Measurements from ENCODE around the gene RTL10. TPM values are rescaled to one million over a fixed set of nuclear protein-coding genes. Genes with fewer than 3 reads are reported as not detected.

Gene RTL10
- total RNA-seq, 1 experiment from 2014 or later = 25.6 TPM

DNA sequence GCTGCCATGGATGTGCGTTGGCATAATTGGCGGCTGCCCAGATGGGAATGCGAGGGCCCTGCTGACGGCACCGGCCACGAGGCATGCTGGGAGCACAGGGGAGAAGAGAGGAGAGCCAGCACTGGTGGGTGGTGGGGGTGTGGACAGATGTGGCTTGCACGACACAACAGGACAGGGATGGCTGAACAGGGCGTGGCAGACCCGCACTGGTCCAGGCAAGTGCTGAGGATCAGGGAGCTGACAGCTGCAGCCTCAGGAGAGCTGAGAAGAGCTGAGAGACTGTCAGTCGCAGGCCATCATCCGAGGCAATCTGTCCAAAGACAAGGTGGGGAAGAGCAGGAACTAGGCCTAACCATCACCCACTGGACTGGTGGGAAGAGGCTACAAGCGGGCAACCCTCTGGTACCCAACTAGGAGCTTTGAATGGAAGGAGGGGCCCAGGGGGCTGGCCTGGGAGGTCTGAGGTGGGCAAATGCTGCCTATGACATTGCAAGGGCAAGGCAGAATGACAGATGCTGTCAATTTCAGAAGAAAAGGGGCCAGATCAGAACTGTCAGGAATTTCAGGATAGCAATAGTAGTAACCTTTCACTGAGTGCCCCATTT lies 2.4 kb downstream of the RTL10 start:
- Histone ChIP-seq H3K4me1 (ENCODE audit: insufficient read depth, low read length, poor library complexity, severe bottlenecking) (peaks cover 11% of the 10 kb centered on the region), H3K9me3 (ENCODE audit: low read depth, low read length, poor library complexity, severe bottlenecking) (no peaks in the 10 kb centered on the region), H3K4me3 (ENCODE audit: low read depth, low read length, poor library complexity, severe bottlenecking) (no peak overlapping the region), H3K36me3 (ENCODE audit: insufficient read depth, low read length, poor library complexity, severe bottlenecking) (peaks cover 31% of the 10 kb centered on the region), H3K27me3 (replicated peaks; ENCODE audit: insufficient read depth, low read depth, low read length, poor library complexity) (no peaks in the 10 kb centered on the region), H3K27ac (ENCODE audit: low read depth, low read length, poor library complexity, severe bottlenecking) (no peak overlapping the region)
- ChIA-PET POLR2A (ENCODE audit: low non-redundant PET) (no interaction called here), CTCF (no interaction called here)
- no peak for DNase-seq (ENCODE audit: low spot score)
- BruUV-seq (replicated peaks) = no TSS peak
- TF ChIP-seq CTCF (conservative IDR thresholded peaks at IDR 0.05; ENCODE audit: low read depth, low read length) = no peak
- TF ChIP-seq EZH2 (IDR thresholded peaks at IDR 0.05; ENCODE audit: borderline replicate concordance, low read depth, low read length, poor library complexity, severe bottlenecking) = no peak
- intact Hi-C loops (cut with micrococcal nuclease; ENCODE audit: unreplicated experiment) = no loop called here

DNA sequence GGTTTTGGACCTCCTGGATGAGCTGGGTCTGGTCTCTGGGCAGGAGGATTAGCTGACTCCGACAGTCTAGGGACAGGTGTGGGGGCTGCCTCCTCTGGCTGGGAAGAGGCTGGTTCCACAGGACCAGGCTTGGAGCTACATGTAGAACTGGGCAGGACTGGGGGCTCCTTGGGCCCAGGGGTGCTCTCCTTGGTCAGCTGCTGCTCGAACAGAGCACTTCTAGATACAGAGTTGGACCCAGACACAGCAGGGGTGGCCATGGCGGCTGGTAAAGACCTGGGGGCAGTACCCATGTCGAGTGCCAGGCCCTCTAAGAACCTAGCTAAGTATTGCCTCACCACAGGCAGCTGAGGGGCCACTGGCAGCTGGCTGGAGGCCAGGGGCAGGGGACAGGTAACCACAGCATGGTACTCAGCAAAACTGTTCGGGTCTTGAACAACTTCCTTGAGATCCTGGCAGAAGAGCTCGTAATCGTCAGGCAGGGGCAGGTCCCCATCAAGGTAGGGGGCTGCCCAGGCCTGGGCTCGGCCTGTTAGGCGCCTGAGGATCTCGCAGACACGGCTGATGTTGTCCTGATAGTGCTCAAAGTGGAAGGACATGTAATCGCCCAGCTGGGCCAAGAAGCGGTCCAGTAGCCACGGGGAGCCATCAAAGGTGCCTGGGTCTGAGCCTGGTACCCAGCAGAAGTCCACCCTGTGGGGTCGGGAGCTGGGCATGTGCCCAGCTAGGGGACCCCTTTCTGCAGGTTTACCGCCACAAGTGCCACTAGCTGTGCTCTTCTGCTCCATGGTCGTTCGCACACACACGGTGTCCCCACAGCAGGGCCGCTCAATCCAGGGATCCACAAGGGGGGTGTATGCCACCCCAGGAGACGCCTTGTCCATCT lies 3.1 kb downstream of the RTL10 start:
- BruUV-seq (replicated peaks) = no TSS peak
- Histone ChIP-seq H3K9me3 (ENCODE audit: low read depth, low read length, poor library complexity, severe bottlenecking) (no peaks in the 10 kb centered on the region), H3K4me3 (ENCODE audit: low read depth, low read length, poor library complexity, severe bottlenecking) (no peak overlapping the region), H3K27me3 (replicated peaks; ENCODE audit: insufficient read depth, low read depth, low read length, poor library complexity) (no peaks in the 10 kb centered on the region), H3K36me3 (ENCODE audit: insufficient read depth, low read length, poor library complexity, severe bottlenecking) (peaks cover 32% of the 10 kb centered on the region), H3K27ac (ENCODE audit: low read depth, low read length, poor library complexity, severe bottlenecking) (peak overlapping the region; percentile 28), H3K4me1 (ENCODE audit: insufficient read depth, low read length, poor library complexity, severe bottlenecking) (peaks cover 11% of the 10 kb centered on the region)
- intact Hi-C loops (cut with micrococcal nuclease; ENCODE audit: unreplicated experiment) = no loop called here
- no peak for DNase-seq (ENCODE audit: low spot score)
- POLR2A ChIA-PET (ENCODE audit: low non-redundant PET) = no interaction called here
- TF ChIP-seq EZH2 (IDR thresholded peaks at IDR 0.05; ENCODE audit: borderline replicate concordance, low read depth, low read length, poor library complexity, severe bottlenecking) (no peak), CTCF (conservative IDR thresholded peaks at IDR 0.05; ENCODE audit: low read depth, low read length) (no peak)
- CTCF ChIA-PET = interaction anchor here (0.5 kb wide), 1 partner anchor 37 kb away, joined by 5 read pairs; no protein-coding TSS in a partner anchor

DNA sequence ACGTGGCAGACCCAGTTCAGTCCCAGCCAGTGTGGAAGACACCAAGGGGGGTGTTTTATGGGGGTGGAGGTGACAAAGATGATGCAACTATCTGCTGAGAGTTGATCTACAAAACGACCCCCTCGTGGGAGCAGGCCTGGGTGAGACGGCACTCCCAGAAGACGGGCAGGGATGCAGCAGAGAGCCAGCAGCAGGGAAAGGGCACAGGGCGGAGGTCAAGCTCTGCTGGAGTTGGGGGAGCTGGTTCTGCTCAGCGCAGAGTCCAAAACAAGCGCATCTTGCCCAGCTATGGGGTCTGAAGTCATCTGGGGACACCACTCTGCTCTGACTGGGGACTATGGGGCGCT lies 3.9 kb downstream of the RTL10 start:
- intact Hi-C loops (cut with micrococcal nuclease; ENCODE audit: unreplicated experiment) = no loop called here
- POLR2A ChIA-PET (ENCODE audit: low non-redundant PET) = no interaction called here
- H3K4me1 ChIP-seq (ENCODE audit: insufficient read depth, low read length, poor library complexity, severe bottlenecking) = peaks cover 6% of the 10 kb centered on the region
- TF ChIP-seq EZH2 (IDR thresholded peaks at IDR 0.05; ENCODE audit: borderline replicate concordance, low read depth, low read length, poor library complexity, severe bottlenecking) (no peak), CTCF (conservative IDR thresholded peaks at IDR 0.05; ENCODE audit: low read depth, low read length) (no peak)
- no peak for DNase-seq (ENCODE audit: low spot score)
- H3K4me3 ChIP-seq (ENCODE audit: low read depth, low read length, poor library complexity, severe bottlenecking) = no peak overlapping the region
- peaks cover 32% of the 10 kb centered on the region for H3K36me3 ChIP-seq (ENCODE audit: insufficient read depth, low read length, poor library complexity, severe bottlenecking)
- no peaks in the 10 kb centered on the region for H3K9me3 ChIP-seq (ENCODE audit: low read depth, low read length, poor library complexity, severe bottlenecking)
- no TSS peak for BruUV-seq (replicated peaks)
- peak overlapping the region; percentile 28 for H3K27ac ChIP-seq (ENCODE audit: low read depth, low read length, poor library complexity, severe bottlenecking)
- H3K27me3 ChIP-seq (replicated peaks; ENCODE audit: insufficient read depth, low read depth, low read length, poor library complexity) = no peaks in the 10 kb centered on the region
- CTCF ChIA-PET = interaction anchor here (0.5 kb wide), 2 partner anchors 38 to 112 kb away, joined by 3 to 5 read pairs; no protein-coding TSS in a partner anchor
